ENCODE data around the gene DST.

The DST gene

DNA sequence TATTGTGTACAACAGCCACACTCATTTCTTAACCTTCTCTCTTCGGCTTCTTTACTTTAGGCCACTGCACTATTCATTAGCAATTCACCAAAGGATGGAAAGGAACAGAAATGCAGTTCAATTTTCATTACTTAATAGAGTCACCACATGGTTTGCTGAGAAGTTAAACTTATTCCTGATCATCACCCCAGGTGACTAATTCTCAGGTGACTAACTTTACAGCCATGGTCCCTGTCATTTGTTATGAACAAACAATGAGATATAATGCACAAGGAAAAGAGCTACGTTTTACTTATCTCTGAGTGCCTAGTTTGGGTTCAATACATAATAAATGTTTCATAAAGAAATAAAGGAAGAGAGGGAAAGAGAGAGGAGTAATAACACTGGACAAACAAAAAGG is 45.8 kb upstream of the DST start:
- TF ChIP-seq CTCF (IDR thresholded peaks at IDR 0.05; ENCODE audit: low read depth, low read length, missing control alignments), result no peak
- DNase-seq (ENCODE audit: low read depth), result no peak
- in situ Hi-C loops (cut with HindIII; ENCODE audit: low sequenced_read_pairs), result no loop called here
- no peak overlapping the region for H3K4me3 ChIP-seq (ENCODE audit: low read depth, low read length)

DNA sequence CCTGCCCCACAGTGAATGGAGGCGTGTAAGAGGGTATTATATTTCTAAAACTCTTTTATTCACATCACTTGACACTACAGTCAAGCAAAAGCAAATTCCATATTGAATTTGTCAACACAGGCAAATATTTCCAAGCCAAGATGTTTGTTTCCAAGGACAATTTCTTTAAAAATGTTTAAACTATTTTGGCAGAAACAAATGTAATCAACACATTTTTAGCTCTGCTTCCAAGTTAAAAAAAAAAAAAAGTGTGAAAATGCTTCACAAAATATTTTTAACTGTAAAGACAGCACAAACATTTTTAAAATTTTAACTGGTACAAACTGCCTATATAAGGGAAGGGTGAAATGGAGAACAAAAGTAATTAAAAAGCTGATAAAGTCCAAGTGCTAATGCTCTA is 44.9 kb upstream of the DST start:
- no peak for DNase-seq (ENCODE audit: low read depth)
- no peak overlapping the region for H3K4me3 ChIP-seq (ENCODE audit: low read depth, low read length)
- in situ Hi-C loops (cut with HindIII; ENCODE audit: low sequenced_read_pairs), result no loop called here
- TF ChIP-seq CTCF (IDR thresholded peaks at IDR 0.05; ENCODE audit: low read depth, low read length, missing control alignments), result no peak

GRCh38 chr6:56686429-56686828 is 43.7 kb upstream of the DST start:
- no peak for DNase-seq (ENCODE audit: low read depth)
- no peak for TF ChIP-seq CTCF (IDR thresholded peaks at IDR 0.05; ENCODE audit: low read depth, low read length, missing control alignments)

DNA sequence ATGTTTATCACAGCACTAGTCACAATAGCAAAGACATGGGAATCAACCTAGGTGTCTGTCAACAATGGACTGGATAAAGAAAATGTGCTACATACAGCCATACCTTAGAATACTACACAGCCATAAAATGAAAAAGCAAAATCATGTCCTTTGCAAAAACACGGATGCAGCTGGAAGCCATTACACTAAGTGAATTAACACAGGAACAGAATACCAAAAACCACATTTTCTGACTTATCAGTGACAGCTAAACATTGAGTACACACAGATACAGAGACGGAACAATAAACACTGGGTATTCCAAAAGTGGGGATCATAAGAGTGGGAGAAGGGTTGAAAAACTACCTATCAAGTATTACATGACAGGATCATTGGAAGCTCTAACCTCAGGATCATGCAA is 43.3 kb upstream of the DST start:
- no peak overlapping the region for H3K4me3 ChIP-seq (ENCODE audit: low read depth, low read length)

More at GRCh38 chr6:56686429-56686828, 43.7 kb upstream of the DST start:
- in situ Hi-C loops (cut with HindIII; ENCODE audit: low sequenced_read_pairs), result no loop called here
- no peak overlapping the region for H3K4me3 ChIP-seq (ENCODE audit: low read depth, low read length)

GRCh38 chr6:56685102-56685733 is 42.5 kb upstream of the DST start:
- no peak for DNase-seq (ENCODE audit: low read depth)
- in situ Hi-C loops (cut with HindIII; ENCODE audit: low sequenced_read_pairs), result no loop called here
- H3K4me3 ChIP-seq (ENCODE audit: low read depth, low read length), result no peak overlapping the region
- TF ChIP-seq CTCF (IDR thresholded peaks at IDR 0.05; ENCODE audit: low read depth, low read length, missing control alignments), result no peak

More for the DNA sequence above, 43.3 kb upstream of the DST start:
- in situ Hi-C loops (cut with HindIII; ENCODE audit: low sequenced_read_pairs), result no loop called here
- no peak for DNase-seq (ENCODE audit: low read depth)
- no peak for TF ChIP-seq CTCF (IDR thresholded peaks at IDR 0.05; ENCODE audit: low read depth, low read length, missing control alignments)

DNA sequence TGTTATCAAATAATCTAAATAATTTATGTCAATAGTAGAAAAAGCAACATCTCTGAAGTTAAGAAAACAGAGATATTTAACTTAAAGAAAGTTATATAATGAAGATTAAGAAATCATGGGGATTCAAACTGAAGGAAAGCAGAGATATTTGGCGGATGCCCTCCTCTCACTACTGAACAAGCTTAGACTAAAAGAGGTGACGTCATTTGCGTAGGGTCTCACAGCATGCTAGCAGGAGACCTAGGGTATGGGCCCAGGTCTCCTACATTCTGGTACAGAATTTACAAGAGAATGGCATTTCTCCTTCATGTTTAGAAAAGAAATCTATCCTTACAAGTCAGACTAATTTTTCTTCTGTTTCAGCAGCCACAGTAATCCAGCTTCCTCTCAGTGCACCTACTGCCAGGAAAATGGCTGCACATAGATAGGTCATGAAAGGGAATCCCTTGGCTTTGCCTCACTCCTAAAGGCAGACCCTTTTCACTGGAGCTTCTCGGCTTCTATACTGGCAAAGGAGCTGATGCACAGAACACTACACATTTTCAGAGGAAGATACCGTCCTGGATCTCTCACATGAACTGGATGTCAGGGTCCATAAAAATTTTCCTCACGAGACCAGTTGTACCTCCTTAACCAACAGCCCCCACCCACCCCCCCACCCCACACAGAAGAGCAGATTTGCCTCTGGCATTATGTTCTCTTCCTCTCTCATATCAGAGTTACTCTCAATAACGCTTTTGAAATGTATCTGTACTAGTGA is 41.8 kb upstream of the DST start:
- DNase-seq (ENCODE audit: low read depth), result no peak
- TF ChIP-seq CTCF (IDR thresholded peaks at IDR 0.05; ENCODE audit: low read depth, low read length, missing control alignments), result no peak
- in situ Hi-C loops (cut with HindIII; ENCODE audit: low sequenced_read_pairs), result no loop called here
- H3K4me3 ChIP-seq (ENCODE audit: low read depth, low read length), result no peak overlapping the region

Measured in astrocyte of the cerebellum (primary cell).